PC-3 (cell line): ENCODE measurements around the gene RCOR2.

ENCODE experiments used
- EZH2 ChIP-seq: fragments of 300-600 bp; sonication (generic); IDR thresholded peaks from one replicate; pipeline ENCODE4 v1.6.1; 2017; ENCODE audit warnings: antibody characterized with exemption, mild to moderate bottlenecking, low read length; ENCODE audit not compliant: unreplicated experiment
- EZH2phosphoT487 ChIP-seq: fragments of 300-600 bp; sonication (generic); IDR thresholded peaks from 2 replicates; pipeline ENCODE4 v1.6.1; 2018; ENCODE audit warnings: mild to moderate bottlenecking, antibody characterized with exemption, low read length, borderline replicate concordance
- TF ChIP-seq, protein P1 (sequence below): fragments of 300-600 bp; sonication (generic); conservative IDR thresholded peaks from 2 replicates; pipeline ENCODE4 v1.5.1; 2017; ENCODE audit warnings: antibody characterized with exemption, low read depth, mild to moderate bottlenecking, low read length

DNA sequence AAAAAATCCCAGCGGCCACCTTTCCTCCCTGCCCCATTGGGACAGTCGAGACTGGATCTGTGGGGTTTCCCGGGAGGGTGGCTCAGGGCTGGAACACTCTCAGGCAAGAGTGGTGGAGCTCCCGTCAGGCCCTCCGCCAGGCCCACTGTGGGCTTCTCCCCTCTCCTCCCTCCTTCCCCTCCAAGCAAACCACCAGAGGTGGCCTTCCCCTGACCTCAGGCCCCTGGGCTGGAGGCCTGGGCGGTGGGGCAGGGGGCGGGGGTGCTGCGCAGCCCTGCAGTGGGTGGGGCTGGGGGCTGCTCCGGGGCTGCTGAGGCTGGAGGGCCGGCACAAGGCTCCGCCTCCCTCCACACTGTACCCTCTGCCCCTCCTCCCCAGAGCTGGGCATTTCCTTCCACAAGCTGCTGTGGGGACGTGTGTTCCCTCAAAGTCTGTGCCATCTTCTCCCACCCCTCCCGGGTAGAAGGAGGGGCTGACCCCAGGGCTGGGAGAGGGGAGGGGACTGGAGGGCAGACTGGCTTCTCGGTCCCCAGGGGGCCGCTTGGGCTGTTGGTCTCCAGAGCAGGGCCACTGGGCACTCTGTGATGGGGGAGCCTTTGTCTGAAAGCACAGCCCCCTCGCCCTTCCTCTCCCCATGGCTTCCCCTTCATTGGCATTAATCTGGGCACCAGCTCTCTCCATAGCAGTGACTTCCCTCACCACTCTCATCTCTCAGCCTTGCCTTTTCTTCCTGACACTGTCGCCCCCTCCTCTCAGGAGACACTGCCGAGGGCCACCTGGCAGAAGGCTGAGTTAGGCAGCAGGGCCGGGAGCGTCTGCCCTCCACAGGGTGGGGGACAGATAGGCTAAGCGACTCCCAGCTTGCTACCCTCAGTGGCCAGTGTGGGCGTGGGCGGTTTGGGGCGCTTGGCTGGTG, 7.1 kb downstream of the RCOR2 start:
- TF ChIP-seq, protein P1, sequence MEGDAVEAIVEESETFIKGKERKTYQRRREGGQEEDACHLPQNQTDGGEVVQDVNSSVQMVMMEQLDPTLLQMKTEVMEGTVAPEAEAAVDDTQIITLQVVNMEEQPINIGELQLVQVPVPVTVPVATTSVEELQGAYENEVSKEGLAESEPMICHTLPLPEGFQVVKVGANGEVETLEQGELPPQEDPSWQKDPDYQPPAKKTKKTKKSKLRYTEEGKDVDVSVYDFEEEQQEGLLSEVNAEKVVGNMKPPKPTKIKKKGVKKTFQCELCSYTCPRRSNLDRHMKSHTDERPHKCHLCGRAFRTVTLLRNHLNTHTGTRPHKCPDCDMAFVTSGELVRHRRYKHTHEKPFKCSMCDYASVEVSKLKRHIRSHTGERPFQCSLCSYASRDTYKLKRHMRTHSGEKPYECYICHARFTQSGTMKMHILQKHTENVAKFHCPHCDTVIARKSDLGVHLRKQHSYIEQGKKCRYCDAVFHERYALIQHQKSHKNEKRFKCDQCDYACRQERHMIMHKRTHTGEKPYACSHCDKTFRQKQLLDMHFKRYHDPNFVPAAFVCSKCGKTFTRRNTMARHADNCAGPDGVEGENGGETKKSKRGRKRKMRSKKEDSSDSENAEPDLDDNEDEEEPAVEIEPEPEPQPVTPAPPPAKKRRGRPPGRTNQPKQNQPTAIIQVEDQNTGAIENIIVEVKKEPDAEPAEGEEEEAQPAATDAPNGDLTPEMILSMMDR: no peak
- TF ChIP-seq EZH2 (no peak), EZH2phosphoT487 (no peak)
